ENCODE results near the gene ARHGDIA. TPM values are rescaled to one million over a fixed set of nuclear protein-coding genes. Genes with fewer than 3 reads are reported as not detected.

ARHGDIA gene
- total RNA-seq, 4 donors from 2014 or later: 189 to 480 (median 323) TPM

DNA sequence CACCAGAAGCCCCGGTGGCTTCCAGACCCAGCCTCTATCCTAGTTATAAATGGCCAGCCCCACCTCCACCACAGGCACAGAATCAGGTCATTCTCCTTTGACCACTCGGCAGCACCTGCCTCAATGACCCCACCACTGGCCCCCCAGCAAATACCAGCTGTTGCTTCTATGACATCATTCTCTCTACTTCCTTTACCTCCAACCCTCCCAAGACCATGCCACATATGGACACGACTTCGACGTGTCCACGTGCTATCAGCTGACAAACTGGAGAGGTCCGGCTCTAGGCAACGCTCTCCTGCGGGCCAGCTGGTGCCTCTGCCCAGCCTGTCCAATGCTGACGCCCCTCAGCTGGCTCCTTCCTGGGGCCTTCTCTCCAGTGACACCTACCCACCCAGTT, 14.3 kb upstream of the ARHGDIA start:
- intact Hi-C loops (cut with DNase I; ENCODE audit: low total_unique reads) (no loop called here), in situ Hi-C loops (cut with MboI; ENCODE audit: low pct_ligation_motif_present in 1 of 4, low pct_unique_long_range_greater_than_20kb in 1 of 4, low sequenced_read_pairs in 3 of 4) (no loop called here)
- H3K27me3 ChIP-seq: no peaks in the 10 kb centered on the region
- peaks cover 0 to 36% (median 13%) of the 10 kb centered on the region in 4 donors for H3K36me3 ChIP-seq
- no peak overlapping the region for H3K27ac ChIP-seq
- peaks cover 6 to 12% (median 10%) of the 10 kb centered on the region in 4 donors for H3K4me1 ChIP-seq
- no peak overlapping the region for H3K4me3 ChIP-seq
- no peak for DNase-seq
- TF ChIP-seq POLR2A (IDR thresholded peaks at IDR 0.05): no peak
- TF ChIP-seq POLR2AphosphoS5 (IDR thresholded peaks at IDR 0.05): no peak
- no peak for TF ChIP-seq EP300 (IDR thresholded peaks at IDR 0.05; ENCODE audit: low read depth)
- TF ChIP-seq, protein P1, sequence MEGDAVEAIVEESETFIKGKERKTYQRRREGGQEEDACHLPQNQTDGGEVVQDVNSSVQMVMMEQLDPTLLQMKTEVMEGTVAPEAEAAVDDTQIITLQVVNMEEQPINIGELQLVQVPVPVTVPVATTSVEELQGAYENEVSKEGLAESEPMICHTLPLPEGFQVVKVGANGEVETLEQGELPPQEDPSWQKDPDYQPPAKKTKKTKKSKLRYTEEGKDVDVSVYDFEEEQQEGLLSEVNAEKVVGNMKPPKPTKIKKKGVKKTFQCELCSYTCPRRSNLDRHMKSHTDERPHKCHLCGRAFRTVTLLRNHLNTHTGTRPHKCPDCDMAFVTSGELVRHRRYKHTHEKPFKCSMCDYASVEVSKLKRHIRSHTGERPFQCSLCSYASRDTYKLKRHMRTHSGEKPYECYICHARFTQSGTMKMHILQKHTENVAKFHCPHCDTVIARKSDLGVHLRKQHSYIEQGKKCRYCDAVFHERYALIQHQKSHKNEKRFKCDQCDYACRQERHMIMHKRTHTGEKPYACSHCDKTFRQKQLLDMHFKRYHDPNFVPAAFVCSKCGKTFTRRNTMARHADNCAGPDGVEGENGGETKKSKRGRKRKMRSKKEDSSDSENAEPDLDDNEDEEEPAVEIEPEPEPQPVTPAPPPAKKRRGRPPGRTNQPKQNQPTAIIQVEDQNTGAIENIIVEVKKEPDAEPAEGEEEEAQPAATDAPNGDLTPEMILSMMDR (IDR thresholded peaks at IDR 0.05): no peak
- H3K9me3 ChIP-seq: no peaks in the 10 kb centered on the region
- 80 to 89% methylated on average over 1 to 10 of the region's 10 CpGs for WGBS, 2 donors (ENCODE audit: low coverage in 1 of 2)

- Histone ChIP-seq H3K27ac (no peak overlapping the region), H3K4me3 (no peak overlapping the region), H3K4me1 (peaks cover 1 to 7% (median 6%) of the 10 kb centered on the region in 4 donors), H3K27me3 (no peaks in the 10 kb centered on the region), H3K36me3 (peaks cover 0 to 36% (median 13%) of the 10 kb centered on the region in 4 donors), H3K9me3 (no peaks in the 10 kb centered on the region)
- in situ Hi-C loops (cut with MboI; ENCODE audit: low pct_ligation_motif_present in 1 of 4, low pct_unique_long_range_greater_than_20kb in 1 of 4, low sequenced_read_pairs in 3 of 4): no loop called here
- DNase-seq: no peak
- intact Hi-C loops (cut with DNase I; ENCODE audit: low total_unique reads): no loop called here
- WGBS, 2 donors (ENCODE audit: low coverage in 1 of 2): 92 to 100% methylated on average over 1 to 5 of the region's 5 CpGs
- TF ChIP-seq POLR2A (IDR thresholded peaks at IDR 0.05) (no peak), EP300 (IDR thresholded peaks at IDR 0.05; ENCODE audit: low read depth) (no peak), POLR2AphosphoS5 (IDR thresholded peaks at IDR 0.05) (no peak)
- TF ChIP-seq, protein P1 (IDR thresholded peaks at IDR 0.05): no peak
Observed at GRCh38 chr17:81884968-81885367, 13.8 kb upstream of the ARHGDIA start.

- TF ChIP-seq EP300 (IDR thresholded peaks at IDR 0.05; ENCODE audit: low read depth) (no peak), POLR2A (IDR thresholded peaks at IDR 0.05) (no peak), POLR2AphosphoS5 (IDR thresholded peaks at IDR 0.05) (no peak)
- TF ChIP-seq, protein P1 (IDR thresholded peaks at IDR 0.05): no peak
- no peaks in the 10 kb centered on the region for H3K27me3 ChIP-seq
- no peak for DNase-seq
- H3K4me1 ChIP-seq: peaks cover 0 to 3% (median 1%) of the 10 kb centered on the region in 4 donors
- intact Hi-C loops (cut with DNase I; ENCODE audit: low total_unique reads) (no loop called here), in situ Hi-C loops (cut with MboI; ENCODE audit: low pct_ligation_motif_present in 1 of 4, low pct_unique_long_range_greater_than_20kb in 1 of 4, low sequenced_read_pairs in 3 of 4) (no loop called here)
- WGBS, 2 donors (ENCODE audit: low coverage in 1 of 2): 53 to 75% methylated on average over 2 to 11 of the region's 11 CpGs
- no peak overlapping the region for H3K4me3 ChIP-seq
- no peak overlapping the region for H3K27ac ChIP-seq
- no peaks in the 10 kb centered on the region for H3K9me3 ChIP-seq
- peaks cover 0 to 33% (median 13%) of the 10 kb centered on the region in 4 donors for H3K36me3 ChIP-seq
Observed at GRCh38 chr17:81884520-81884919, 13.4 kb upstream of the ARHGDIA start.

- in situ Hi-C loops (cut with MboI; ENCODE audit: low pct_ligation_motif_present in 1 of 4, low pct_unique_long_range_greater_than_20kb in 1 of 4, low sequenced_read_pairs in 3 of 4): no loop called here
- no peak overlapping the region for H3K4me3 ChIP-seq
Observed at GRCh38 chr17:81879121-81879520, 8.0 kb upstream of the ARHGDIA start.

More at GRCh38 chr17:81879121-81879520, 8.0 kb upstream of the ARHGDIA start:
- 56 to 89% methylated on average over 2 to 5 of the region's 5 CpGs for WGBS, 2 donors (ENCODE audit: low coverage in 1 of 2)
- Histone ChIP-seq H3K27ac (no peak overlapping the region), H3K27me3 (no peaks in the 10 kb centered on the region), H3K9me3 (no peaks in the 10 kb centered on the region), H3K36me3 (peaks cover 0 to 16% (median 0%) of the 10 kb centered on the region in 4 donors), H3K4me1 (no peaks in the 10 kb centered on the region)
- TF ChIP-seq POLR2AphosphoS5 (IDR thresholded peaks at IDR 0.05) (no peak), POLR2A (IDR thresholded peaks at IDR 0.05) (no peak), EP300 (IDR thresholded peaks at IDR 0.05; ENCODE audit: low read depth) (no peak)
- TF ChIP-seq, protein P1 (IDR thresholded peaks at IDR 0.05): no peak
- DNase-seq: no peak
- intact Hi-C loops (cut with DNase I; ENCODE audit: low total_unique reads): no loop called here
